Activated CD4-positive, alpha-beta T cell treated with anti-CD3 and anti-CD28 coated beads, Interleukin-2, amount 50 U/mL, for 4 hours (primary cell): ENCODE data around the gene CLMP.
"Not testable (repeated sequence)": the region's sequence is repeated elsewhere in the genome, so short reads cannot be mapped to it uniquely, and the experiment has no call there.

ENCODE experiments used
- DNase-seq, 2 experiments: peaks; one replicate each; pipeline ENCODE4 v3.0.0-alpha.2; 2020

Gene CLMP

DNA sequence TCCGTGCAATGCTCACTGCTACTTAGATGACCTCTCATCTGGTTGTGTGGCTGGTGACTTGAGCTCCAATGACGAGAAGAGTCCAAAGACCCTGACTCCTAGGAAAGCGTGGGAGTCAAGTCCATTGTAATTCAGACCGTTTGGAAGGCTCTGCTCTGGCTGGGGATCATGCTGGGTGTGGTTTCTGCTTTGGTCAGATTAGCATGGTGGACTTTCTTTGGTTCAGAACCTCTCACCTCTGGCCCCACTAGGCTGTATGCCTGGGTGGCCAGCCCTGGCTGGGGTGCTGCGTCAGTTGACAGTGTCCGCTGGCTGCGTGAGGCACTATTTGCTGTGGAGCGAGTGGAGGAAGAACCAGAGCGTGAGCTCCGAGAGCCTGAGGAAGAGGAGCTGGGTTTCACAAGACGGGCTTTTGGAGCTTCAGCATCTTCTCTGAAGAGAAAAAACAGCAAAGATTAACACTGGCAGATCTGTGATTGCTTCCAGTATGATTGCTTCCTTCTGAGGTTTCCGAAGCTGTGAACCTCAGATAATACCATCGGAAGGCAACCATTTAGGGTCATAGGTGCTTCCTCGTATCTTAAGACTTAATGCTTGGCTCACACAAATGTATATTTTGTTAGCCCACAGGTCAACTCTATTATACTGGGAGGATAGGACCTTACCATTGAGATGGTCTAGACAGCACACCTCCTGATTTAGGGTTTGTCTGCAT, 121.5 kb downstream of the CLMP start:
- DNase-seq, result no peak

DNA sequence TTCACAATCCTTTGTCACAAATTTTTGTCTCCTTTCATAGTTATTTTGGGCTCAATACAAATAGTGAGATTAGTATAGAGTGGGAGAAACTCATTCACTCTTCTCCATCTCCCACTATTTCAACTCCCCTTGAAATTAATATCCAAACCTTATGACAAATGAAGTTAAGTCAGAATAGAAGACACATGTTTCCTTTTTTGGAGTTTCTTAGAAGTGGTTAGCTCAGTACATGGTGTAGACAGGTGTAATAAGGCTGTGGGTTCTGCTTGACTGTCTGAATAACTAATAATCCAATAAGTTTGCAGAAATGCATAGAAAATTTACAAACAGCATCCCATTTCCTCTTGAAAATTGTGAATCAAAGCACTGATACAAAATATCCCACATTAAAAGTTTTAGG, 122.3 kb downstream of the CLMP start:
- no peak for DNase-seq

- DNase-seq, result no peak
Measured at GRCh38 chr11:123072332-123072761, 122.7 kb downstream of the CLMP start.

- DNase-seq, result no peak
Measured at GRCh38 chr11:123069908-123070821, 124.9 kb downstream of the CLMP start.

GRCh38 chr11:123065621-123066020, 129.4 kb downstream of the CLMP start:
- no peak for DNase-seq

- no peak for DNase-seq
Measured at GRCh38 chr11:123063826-123064657, 131.0 kb downstream of the CLMP start.

DNA sequence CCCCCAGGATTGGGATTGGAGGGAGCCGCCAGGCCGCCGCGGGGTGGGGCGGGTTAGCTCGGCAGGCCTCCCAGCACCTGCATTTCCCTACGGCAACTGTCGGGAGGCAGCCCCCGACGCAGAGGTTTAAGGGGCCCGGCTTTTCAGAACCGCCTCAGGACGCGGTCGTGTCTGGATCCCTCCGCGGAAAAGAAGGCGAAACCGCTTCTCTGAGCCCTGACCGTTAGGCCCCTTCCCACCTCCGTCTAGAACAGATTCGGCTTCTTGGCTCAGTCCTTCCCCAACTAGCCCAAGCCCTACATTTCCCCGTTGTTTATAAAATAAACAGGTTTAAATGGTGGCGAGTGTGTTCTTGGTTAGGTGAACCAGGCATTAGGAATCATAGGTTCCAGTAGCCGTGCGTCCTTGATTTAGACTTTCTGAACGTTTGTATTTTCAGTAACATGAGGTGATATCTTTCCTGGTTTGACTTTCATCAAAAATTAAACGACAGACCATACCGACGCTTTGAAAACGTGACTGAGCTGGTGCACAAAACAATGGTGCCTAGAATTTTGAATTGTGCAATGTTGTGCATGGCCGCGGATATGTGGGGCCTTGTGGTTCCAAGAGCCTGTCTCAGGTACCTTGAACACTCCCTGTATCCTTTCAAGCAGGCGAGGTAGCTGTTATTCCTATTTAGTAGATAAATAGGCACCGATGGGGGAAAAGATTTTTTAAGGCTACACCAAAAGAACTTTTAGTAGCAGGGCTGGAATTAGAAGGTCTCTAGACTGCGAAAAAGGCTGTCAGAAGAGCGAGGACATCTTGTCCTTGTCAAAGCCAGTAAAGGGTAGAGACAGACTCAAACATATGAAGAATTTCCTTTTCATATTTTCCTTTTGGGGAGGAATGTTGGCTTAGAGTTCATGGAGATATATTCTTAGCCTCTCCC, 131.9 kb downstream of the CLMP start:
- no peak for DNase-seq

GRCh38 chr11:123062158-123062891, 132.7 kb downstream of the CLMP start:
- peak; percentile 99 to 100 for DNase-seq

DNA sequence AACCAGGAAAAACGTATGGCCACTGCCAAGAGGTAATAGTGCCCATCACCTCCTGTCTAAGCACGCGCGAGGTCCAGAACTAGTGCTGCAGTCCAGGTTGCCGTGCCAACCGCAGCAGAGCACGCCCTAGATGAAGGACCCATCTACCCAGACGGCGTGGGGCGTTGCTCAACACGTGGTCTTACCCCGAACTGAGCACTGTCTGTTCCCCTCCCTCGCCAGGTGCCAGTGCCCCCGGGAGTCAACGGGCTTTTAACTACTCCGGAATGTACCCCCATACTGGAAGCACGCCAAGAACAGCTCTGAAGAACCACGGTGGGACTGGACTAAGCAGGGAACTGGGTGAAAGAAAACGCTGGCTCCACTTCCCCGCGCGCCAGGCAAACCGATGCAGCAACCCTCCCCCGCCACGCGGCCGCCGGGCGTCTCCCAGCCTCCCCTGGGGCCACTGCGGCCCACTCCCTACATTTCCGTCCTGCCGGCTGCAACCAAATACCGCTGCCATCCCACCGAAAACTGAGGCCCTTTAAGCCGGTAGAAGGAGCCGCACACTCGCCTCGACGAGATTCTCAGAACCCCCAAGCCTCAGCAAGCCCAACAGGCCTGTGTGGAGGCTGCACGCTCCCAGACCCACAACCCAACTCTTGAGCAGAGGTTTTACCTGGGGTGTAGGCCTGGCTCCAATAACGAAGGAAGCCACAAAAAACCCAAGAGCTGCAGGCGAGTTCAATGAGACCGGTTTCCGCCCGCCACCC, 133.5 kb downstream of the CLMP start, which contains the start of gene HSPA8:
Gene HSPA8 (minus strand): TSS at position 734 of the 755 bp plus-strand sequence. CDS start 812 bp downstream, outside the sequence.
- DNase-seq, result peak; percentile 48 to 55

DNA sequence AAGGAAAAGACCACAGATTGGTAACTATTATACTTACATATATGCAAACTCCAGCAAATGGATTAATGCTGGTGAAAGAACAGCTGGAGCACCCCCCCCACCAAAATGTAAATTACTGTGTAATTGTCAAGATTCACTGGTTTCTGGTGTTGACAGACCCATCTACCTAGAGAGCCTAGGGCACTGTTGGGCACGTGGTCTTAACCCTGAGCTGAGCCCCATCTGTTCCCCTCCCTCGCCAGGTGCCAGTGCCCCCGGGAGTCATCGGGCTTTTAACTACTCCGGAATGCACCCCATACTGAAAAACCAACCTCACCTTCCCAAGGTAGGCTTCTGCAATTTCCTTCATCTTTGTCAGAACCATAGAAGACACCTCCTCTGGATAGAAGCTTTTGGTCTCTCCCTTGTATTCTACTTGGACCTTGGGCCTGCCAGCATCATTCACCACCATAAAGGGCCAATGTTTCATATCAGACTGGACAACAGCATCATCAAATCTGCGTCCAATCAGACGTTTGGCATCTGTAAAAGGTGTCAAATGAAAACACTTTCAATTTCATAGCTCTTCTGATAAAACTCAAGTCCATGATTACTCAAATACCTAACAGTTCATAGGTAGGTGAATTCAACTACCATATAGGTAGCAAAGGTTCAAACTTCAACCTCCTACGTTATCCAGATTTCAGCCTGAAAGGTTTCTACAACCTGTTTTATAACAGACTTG, 134.6 kb downstream of the CLMP start:
- DNase-seq, result no peak

DNA sequence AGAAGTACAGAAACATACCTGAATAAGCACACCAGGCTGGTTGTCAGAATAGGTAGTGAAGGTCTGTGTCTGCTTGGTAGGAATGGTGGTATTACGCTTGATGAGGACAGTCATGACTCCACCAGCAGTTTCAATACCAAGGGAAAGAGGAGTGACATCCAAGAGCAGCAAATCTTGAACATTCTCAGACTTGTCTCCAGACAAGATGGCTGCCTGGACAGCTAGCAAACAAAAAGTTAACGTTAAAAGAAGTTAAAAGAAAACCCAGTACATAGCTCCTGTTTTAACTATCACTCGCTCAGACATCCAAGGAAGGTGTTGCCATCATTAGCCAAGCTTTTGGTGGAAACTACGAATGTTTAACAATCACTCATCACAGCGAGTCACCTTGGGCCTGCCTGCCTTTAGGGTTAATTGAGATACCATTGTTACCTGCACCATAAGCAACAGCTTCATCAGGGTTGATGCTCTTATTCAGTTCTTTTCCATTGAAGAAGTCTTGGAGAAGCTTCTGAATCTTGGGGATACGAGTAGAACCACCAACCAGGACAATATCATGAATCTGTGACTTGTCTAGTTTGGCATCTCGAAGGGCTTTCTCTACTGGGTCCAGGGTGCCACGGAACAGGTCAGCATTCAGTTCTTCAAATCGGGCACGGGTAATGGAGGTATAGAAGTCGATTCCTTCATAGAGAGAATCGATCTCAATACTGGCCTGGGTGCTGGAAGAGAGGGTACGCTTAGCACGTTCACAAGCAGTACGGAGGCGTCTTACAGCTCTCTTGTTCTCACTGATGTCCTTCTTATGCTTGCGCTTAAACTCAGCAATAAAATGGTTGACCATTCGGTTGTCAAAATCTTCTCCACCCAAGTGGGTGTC, 135.8 kb downstream of the CLMP start:
- not testable (repeated sequence) for DNase-seq

GRCh38 chr11:123057661-123058305, 137.3 kb downstream of the CLMP start:
- DNase-seq, result no peak

GRCh38 chr11:123056835-123057491, 138.1 kb downstream of the CLMP start:
- no peak for DNase-seq

- no peak for DNase-seq
Measured at GRCh38 chr11:123055191-123055901, 139.7 kb downstream of the CLMP start.

GRCh38 chr11:123054301-123055065, 140.6 kb downstream of the CLMP start:
- DNase-seq, result no peak
